SK-N-MC (cell line): ENCODE measurements around the gene G0S2.

Experiments
- EZH2 ChIP-seq: fragments of 200-600 bp; sonication (generic); IDR thresholded peaks from one replicate; pipeline ENCODE4 v1.6.1; 2017; ENCODE audit warnings: antibody characterized with exemption
- POLR2AphosphoS5 ChIP-seq: IDR thresholded peaks from 2 replicates; pipeline ENCODE4 v1.6.1; 2012; ENCODE audit warnings: mild to moderate bottlenecking, low read depth, low read length, borderline replicate concordance

DNA sequence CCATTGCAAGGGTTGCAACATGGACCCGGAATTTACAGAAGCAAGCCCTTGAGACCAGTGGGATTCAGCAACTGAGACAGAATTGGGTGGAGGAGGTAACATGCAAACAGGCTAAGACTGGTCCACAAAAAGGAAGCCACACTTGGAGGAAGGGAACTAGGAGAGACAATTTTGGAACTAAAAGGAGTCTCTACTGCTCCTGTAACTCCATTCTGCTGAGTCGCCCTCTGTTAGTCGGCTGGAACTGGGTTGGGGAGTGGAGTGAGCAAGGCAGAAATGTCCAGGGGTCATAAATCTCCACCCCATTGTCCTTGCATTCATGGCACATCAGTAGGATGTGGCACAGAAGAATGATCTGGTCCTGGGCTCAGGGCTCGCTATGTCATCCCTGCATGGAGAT, 28.1 kb upstream of the G0S2 start:
- TF ChIP-seq POLR2AphosphoS5 (no peak), EZH2 (no peak)
